Caco-2 (cell line): ENCODE results near the gene ADK. TPM values are rescaled to one million over a fixed set of nuclear protein-coding genes. Genes with fewer than 3 reads are reported as not detected.
"Not testable (repeated sequence)": the region's sequence is repeated elsewhere in the genome, so short reads cannot be mapped to it uniquely, and the experiment has no call there.

ENCODE experiments used
- BruUV-seq: library from RNA; stranded (reverse); fragments of 400-500 nt; replicated peaks from 2 replicates; lab custom pipeline; 2021; lab: Mats Ljungman, UMichigan
- CTCF ChIA-PET: fragments of 300-600 bp; sonication (Branson Sonifier 250); formaldehyde crosslinking; loops from one replicate; lab custom pipeline; 2022; ENCODE audit warnings: antibody characterized with exemption; lab: Charles Lee
- POLR2A ChIA-PET: fragments of 300-600 bp; sonication (Branson Sonifier 250); formaldehyde crosslinking; loops from one replicate; lab custom pipeline; 2022; ENCODE audit warnings: antibody characterized with exemption; lab: Charles Lee
- DNase-seq, 2 experiments: peaks; one replicate each; pipeline versions ENCODE4 v3.0.0 to v3.0.0-alpha.2; 2020 to 2022
- H3K27me3 ChIP-seq: replicated peaks from 2 replicates; pipeline ENCODE4 v1.6.0; 2011; ENCODE audit warnings: low read length; ENCODE audit not compliant: control insufficient read depth, insufficient read depth
- H3K36me3 ChIP-seq: 2 replicates; pipeline ENCODE4 v1.5.1; 2011; ENCODE audit warnings: low read length; ENCODE audit not compliant: control insufficient read depth, insufficient read depth
- H3K4me1 ChIP-seq: fragments of 250-450 bp; sonication (Bioruptor Pico); 2 replicates; pipeline ENCODE4 v1.5.1; 2020; ENCODE audit warnings: mild to moderate bottlenecking
- H3K4me3 ChIP-seq: 2 replicates; pipeline ENCODE4 v1.5.1; 2011; ENCODE audit warnings: low read depth, mild to moderate bottlenecking, control low read depth, low read length
- H3K9me3 ChIP-seq: fragments of 250-450 bp; sonication (Bioruptor Pico); 2 replicates; pipeline ENCODE4 v1.5.1; 2020; ENCODE audit warnings: mild to moderate bottlenecking, moderate library complexity
- H3K27ac Mint-ChIP-seq: one replicate; pipeline ENCODE4 v1.8.0; 2022; ENCODE audit warnings: mixed read lengths; ENCODE audit not compliant: unreplicated experiment
- H3K27me3 Mint-ChIP-seq: one replicate; pipeline ENCODE4 v1.8.0; 2022; ENCODE audit warnings: mixed read lengths; ENCODE audit not compliant: insufficient read depth, unreplicated experiment
- H3K36me3 Mint-ChIP-seq: one replicate; pipeline ENCODE4 v1.8.0; 2022; ENCODE audit warnings: mild to moderate bottlenecking, mixed read lengths; ENCODE audit not compliant: insufficient read depth, unreplicated experiment
- H3K4me1 Mint-ChIP-seq: one replicate; pipeline ENCODE4 v1.8.0; 2022; ENCODE audit warnings: low read depth, mixed read lengths; ENCODE audit not compliant: unreplicated experiment
- H3K4me3 Mint-ChIP-seq: one replicate; pipeline ENCODE4 v1.8.0; 2022; ENCODE audit warnings: mild to moderate bottlenecking, moderate library complexity, mixed read lengths; ENCODE audit not compliant: unreplicated experiment
- H3K9me3 Mint-ChIP-seq: one replicate; pipeline ENCODE4 v1.8.0; 2022; ENCODE audit warnings: mixed read lengths; ENCODE audit not compliant: unreplicated experiment
- CTCF ChIP-seq, 2 experiments: fragments of 200-600 bp in 1 of 2; IDR thresholded peaks; 1 replicate in 1 of 2; 2 replicates in 1 of 2; pipeline versions ENCODE4 v1.5.1 to v1.8.0; 2011 to 2022; ENCODE audit warnings: antibody characterized with exemption in 1 of 2, control low read depth in 1 of 2, inconsistent platforms in 1 of 2, low read depth in 1 of 2, low read length in 1 of 2, mild to moderate bottlenecking in 1 of 2, moderate library complexity in 1 of 2; ENCODE audit not compliant: insufficient read depth in 1 of 2, severe bottlenecking in 1 of 2, unreplicated experiment in 1 of 2
- intact Hi-C: fragments of 100-400 bp; cut with micrococcal nuclease; formaldehyde crosslinking; loops from one replicate; pipeline ENCODE4 v1.10.0; 2022; ENCODE audit not compliant: unreplicated experiment
- total RNA-seq: library from RNA; stranded (reverse); gene quantifications from 2 replicates; pipeline ENCODE4 v1.2.3, GENCODE V29; 2022

The ADK gene
- total RNA-seq, 1 experiment from 2014 or later: 105 TPM

DNA sequence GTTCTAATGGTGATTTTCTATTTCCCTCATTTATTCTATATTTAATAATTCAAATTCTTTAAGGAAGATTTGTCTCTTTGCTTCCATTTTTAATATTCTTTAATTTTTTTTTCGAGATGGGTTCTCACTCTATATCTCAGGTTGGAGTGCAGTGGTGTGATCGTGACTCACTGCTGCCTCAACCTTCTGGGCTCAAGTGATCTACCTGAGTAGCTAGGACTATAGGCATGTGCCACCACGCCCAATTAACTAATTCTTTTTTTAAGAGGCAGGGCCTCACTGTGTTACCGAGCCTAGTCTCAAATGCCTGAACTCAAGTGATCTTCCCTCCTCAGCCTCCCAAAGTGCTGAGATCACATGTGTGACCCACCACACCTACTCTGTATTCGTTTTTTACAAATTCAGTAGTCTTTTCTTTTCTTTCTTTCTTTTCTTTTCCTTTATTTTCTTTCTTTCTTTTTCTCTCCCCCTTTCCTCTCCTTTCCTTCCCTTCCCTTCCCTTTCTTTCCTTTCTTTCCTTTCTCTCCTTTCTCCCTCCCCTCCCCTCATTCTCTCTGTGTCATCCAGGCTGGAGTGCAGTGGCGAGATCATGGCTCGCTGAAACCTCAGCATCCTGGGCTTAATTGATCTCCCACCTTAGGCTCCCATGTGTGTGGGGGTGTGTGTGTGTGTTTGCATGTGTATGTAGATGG is 323.1 kb downstream of the ADK start:
- no peaks in the 10 kb centered on the region for H3K27me3 Mint-ChIP-seq
- intact Hi-C loops: no loop called here
- H3K4me1 ChIP-seq: no peaks in the 10 kb centered on the region
- DNase-seq: no peak
- BruUV-seq: no TSS peak
- no peaks in the 10 kb centered on the region for H3K4me1 Mint-ChIP-seq
- no peaks in the 10 kb centered on the region for H3K27me3 ChIP-seq
- no peaks in the 10 kb centered on the region for H3K36me3 Mint-ChIP-seq
- TF ChIP-seq CTCF (IDR thresholded peaks at IDR 0.05; ENCODE audit: insufficient read depth in 1 of 2, low read depth in 1 of 2, low read length in 1 of 2, severe bottlenecking in 1 of 2, unreplicated experiment in 1 of 2): no peak
- no peak overlapping the region for H3K4me3 Mint-ChIP-seq
- POLR2A ChIA-PET: no interaction called here
- CTCF ChIA-PET: no interaction called here
- H3K4me3 ChIP-seq: no peak overlapping the region
- H3K27ac Mint-ChIP-seq: no peak overlapping the region
- H3K9me3 ChIP-seq: no peaks in the 10 kb centered on the region
- no peaks in the 10 kb centered on the region for H3K36me3 ChIP-seq
- no peaks in the 10 kb centered on the region for H3K9me3 Mint-ChIP-seq

GRCh38 chr10:74476162-74476706 is 325.2 kb downstream of the ADK start:
- H3K4me1 ChIP-seq, intact Hi-C loops, H3K9me3 ChIP-seq, BruUV-seq, H3K4me3 ChIP-seq, CTCF ChIA-PET, H3K27me3 ChIP-seq, H3K4me1 Mint-ChIP-seq, H3K4me3 Mint-ChIP-seq, H3K36me3 ChIP-seq, DNase-seq, H3K9me3 Mint-ChIP-seq, H3K27ac Mint-ChIP-seq, H3K27me3 Mint-ChIP-seq, H3K36me3 Mint-ChIP-seq, POLR2A ChIA-PET: not testable (repeated sequence)

DNA sequence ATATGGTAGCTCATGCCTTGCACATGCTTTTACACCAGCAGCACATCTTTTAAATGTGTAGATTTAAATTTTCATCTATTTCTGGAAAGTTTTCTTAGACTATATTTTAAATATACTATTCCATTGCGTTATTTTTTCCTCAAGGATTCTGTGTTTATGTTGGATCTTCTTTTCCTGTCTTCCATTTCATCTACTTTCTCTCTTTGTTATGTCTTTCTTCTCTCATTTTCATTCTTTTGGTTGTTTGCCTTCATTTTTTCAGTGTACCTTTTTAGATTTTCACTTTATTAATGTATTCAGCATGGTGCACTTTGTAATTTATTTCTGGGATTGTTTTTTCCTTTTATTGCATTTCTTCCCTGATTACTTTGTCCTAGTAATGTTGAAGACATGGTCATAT is 329.8 kb downstream of the ADK start:
- peaks cover 17% of the 10 kb centered on the region for H3K36me3 Mint-ChIP-seq
- no peak overlapping the region for H3K4me3 Mint-ChIP-seq
- intact Hi-C loops: no loop called here
- BruUV-seq: no TSS peak
- H3K4me1 Mint-ChIP-seq: peaks cover 7% of the 10 kb centered on the region
- Histone ChIP-seq H3K4me3 (no peak overlapping the region), H3K4me1 (no peaks in the 10 kb centered on the region), H3K36me3 (no peaks in the 10 kb centered on the region; the same call in 1 of the 2 replicates), H3K9me3 (no peaks in the 10 kb centered on the region), H3K27me3 (no peaks in the 10 kb centered on the region)
- ChIA-PET CTCF (no interaction called here), POLR2A (no interaction called here)
- TF ChIP-seq CTCF (IDR thresholded peaks at IDR 0.05; ENCODE audit: insufficient read depth in 1 of 2, low read depth in 1 of 2, low read length in 1 of 2, severe bottlenecking in 1 of 2, unreplicated experiment in 1 of 2): no peak
- no peaks in the 10 kb centered on the region for H3K9me3 Mint-ChIP-seq
- H3K27me3 Mint-ChIP-seq: no peaks in the 10 kb centered on the region
- no peak overlapping the region for H3K27ac Mint-ChIP-seq
- no peak for DNase-seq
